Dendritic cell treated with granulocyte-macrophage colony-stimulating factor and Interleukin-4, amounts not matched to agents 40 ng/mL and 50 ng/mL, for 4 days (primary cell): ENCODE data around the gene PNKP.

Experiments
- H3K27ac Mint-ChIP-seq: one replicate; pipeline ENCODE4 v1.8.0; 2022; ENCODE audit warnings: mild to moderate bottlenecking, mixed read lengths
- H3K27me3 Mint-ChIP-seq: one replicate; pipeline ENCODE4 v1.8.0; 2022; ENCODE audit warnings: mild to moderate bottlenecking, mixed read lengths
- H3K36me3 Mint-ChIP-seq: one replicate; pipeline ENCODE4 v1.8.0; 2022; ENCODE audit warnings: low read depth, mixed read lengths
- H3K4me1 Mint-ChIP-seq: one replicate; pipeline ENCODE4 v1.8.0; 2022; ENCODE audit warnings: low read depth, mixed read lengths
- H3K4me3 Mint-ChIP-seq: one replicate; pipeline ENCODE4 v1.8.0; 2022; ENCODE audit warnings: mild to moderate bottlenecking, moderate library complexity, mixed read lengths
- H3K9me3 Mint-ChIP-seq: one replicate; pipeline ENCODE4 v1.8.0; 2022; ENCODE audit warnings: mixed read lengths
- intact Hi-C: fragments of 100-400 bp; cut with micrococcal nuclease; formaldehyde crosslinking; loops from one replicate; pipeline ENCODE4 v1.15.0; 2022

The PNKP gene

GRCh38 chr19:49895566-49896297 lies 28.4 kb upstream of the PNKP start:
- Mint-ChIP-seq H3K27me3 (peaks cover 6% of the 10 kb centered on the region), H3K4me3 (peak overlapping the region; percentile 94), H3K4me1 (peaks cover 82% of the 10 kb centered on the region), H3K27ac (peak overlapping the region; percentile 95), H3K9me3 (no peaks in the 10 kb centered on the region), H3K36me3 (no peaks in the 10 kb centered on the region)
- intact Hi-C loops = no loop called here

- H3K4me3 Mint-ChIP-seq = peak overlapping the region; percentile 94
- no peaks in the 10 kb centered on the region for H3K9me3 Mint-ChIP-seq
- H3K27me3 Mint-ChIP-seq = peaks cover 6% of the 10 kb centered on the region
- intact Hi-C loops = loop anchor here (5.0 kb wide), 1 partner anchor 32 kb away; the partner anchor contains the start of genes ATF5 and NUP62
- H3K4me1 Mint-ChIP-seq = peaks cover 88% of the 10 kb centered on the region
- H3K36me3 Mint-ChIP-seq = no peaks in the 10 kb centered on the region
- peak overlapping the region; percentile 95 for H3K27ac Mint-ChIP-seq
Measured at GRCh38 chr19:49894879-49895565, 27.6 kb upstream of the PNKP start.

- intact Hi-C loops = loop anchor here (5.0 kb wide), 1 partner anchor 33 kb away; the partner anchor contains the start of genes ATF5 and NUP62
- Mint-ChIP-seq H3K4me1 (peaks cover 95% of the 10 kb centered on the region), H3K36me3 (no peaks in the 10 kb centered on the region), H3K9me3 (no peaks in the 10 kb centered on the region), H3K27me3 (peaks cover 6% of the 10 kb centered on the region), H3K27ac (peak overlapping the region; percentile 95), H3K4me3 (peak overlapping the region; percentile 94)
Measured at GRCh38 chr19:49894011-49894664, 26.8 kb upstream of the PNKP start.

GRCh38 chr19:49892716-49893115 lies 25.3 kb upstream of the PNKP start:
- intact Hi-C loops = loop anchor here (5.0 kb wide), 1 partner anchor 35 kb away; the partner anchor contains the start of genes ATF5 and NUP62
- Mint-ChIP-seq H3K27ac (peak overlapping the region; percentile 95), H3K4me3 (peak overlapping the region; percentile 94), H3K27me3 (peaks cover 6% of the 10 kb centered on the region), H3K36me3 (no peaks in the 10 kb centered on the region), H3K4me1 (peaks cover 97% of the 10 kb centered on the region), H3K9me3 (no peaks in the 10 kb centered on the region)

GRCh38 chr19:49891393-49891792 lies 24.0 kb upstream of the PNKP start:
- Mint-ChIP-seq H3K27me3 (peaks cover 6% of the 10 kb centered on the region), H3K4me3 (peak overlapping the region; percentile 94), H3K36me3 (no peaks in the 10 kb centered on the region), H3K9me3 (no peaks in the 10 kb centered on the region), H3K27ac (peak overlapping the region; percentile 50), H3K4me1 (peaks cover 95% of the 10 kb centered on the region)
- intact Hi-C loops = loop anchor here (5.0 kb wide), 1 partner anchor 36 kb away; the partner anchor contains the start of genes ATF5 and NUP62

- H3K36me3 Mint-ChIP-seq = no peaks in the 10 kb centered on the region
- H3K9me3 Mint-ChIP-seq = no peaks in the 10 kb centered on the region
- peaks cover 6% of the 10 kb centered on the region for H3K27me3 Mint-ChIP-seq
- peaks cover 87% of the 10 kb centered on the region for H3K4me1 Mint-ChIP-seq
- peak overlapping the region; percentile 50 for H3K27ac Mint-ChIP-seq
- peak overlapping the region; percentile 94 for H3K4me3 Mint-ChIP-seq
- intact Hi-C loops = loop anchor here (5.0 kb wide), 1 partner anchor 37 kb away; the partner anchor contains the start of genes ATF5 and NUP62
Measured at GRCh38 chr19:49890349-49891311, 23.3 kb upstream of the PNKP start.

GRCh38 chr19:49889687-49890348 lies 22.4 kb upstream of the PNKP start:
- Mint-ChIP-seq H3K4me3 (peak overlapping the region; percentile 64), H3K4me1 (peaks cover 81% of the 10 kb centered on the region), H3K27me3 (peaks cover 6% of the 10 kb centered on the region), H3K36me3 (no peaks in the 10 kb centered on the region), H3K9me3 (no peaks in the 10 kb centered on the region), H3K27ac (no peak overlapping the region)
- intact Hi-C loops = loop anchor here (5.0 kb wide), 1 partner anchor 37 kb away; the partner anchor contains the start of genes ATF5 and NUP62

GRCh38 chr19:49889038-49889686 lies 21.8 kb upstream of the PNKP start:
- Mint-ChIP-seq H3K36me3 (no peaks in the 10 kb centered on the region), H3K9me3 (no peaks in the 10 kb centered on the region), H3K27me3 (peaks cover 6% of the 10 kb centered on the region), H3K27ac (no peak overlapping the region), H3K4me3 (peak overlapping the region; percentile 48), H3K4me1 (peaks cover 81% of the 10 kb centered on the region)
- intact Hi-C loops = no loop called here

- intact Hi-C loops = no loop called here
- no peaks in the 10 kb centered on the region for H3K9me3 Mint-ChIP-seq
- peaks cover 6% of the 10 kb centered on the region for H3K27me3 Mint-ChIP-seq
- no peaks in the 10 kb centered on the region for H3K36me3 Mint-ChIP-seq
- no peak overlapping the region for H3K27ac Mint-ChIP-seq
- H3K4me1 Mint-ChIP-seq = peaks cover 81% of the 10 kb centered on the region
- H3K4me3 Mint-ChIP-seq = no peak overlapping the region
Measured at GRCh38 chr19:49888510-49888824, 21.1 kb upstream of the PNKP start.

- intact Hi-C loops = no loop called here
Measured at GRCh38 chr19:49887665-49888509, 20.5 kb upstream of the PNKP start.

GRCh38 chr19:49887037-49887664 lies 19.8 kb upstream of the PNKP start:
- Mint-ChIP-seq H3K27me3 (no peaks in the 10 kb centered on the region), H3K27ac (peak overlapping the region; percentile 66), H3K4me3 (no peak overlapping the region), H3K4me1 (peaks cover 78% of the 10 kb centered on the region), H3K9me3 (no peaks in the 10 kb centered on the region), H3K36me3 (no peaks in the 10 kb centered on the region)
- intact Hi-C loops = no loop called here

More at GRCh38 chr19:49887665-49888509, 20.5 kb upstream of the PNKP start:
- peak overlapping the region; percentile 66 for H3K27ac Mint-ChIP-seq
- peaks cover 80% of the 10 kb centered on the region for H3K4me1 Mint-ChIP-seq
- no peaks in the 10 kb centered on the region for H3K36me3 Mint-ChIP-seq
- peak overlapping the region; percentile 26 for H3K4me3 Mint-ChIP-seq
- H3K27me3 Mint-ChIP-seq = peaks cover 6% of the 10 kb centered on the region
- no peaks in the 10 kb centered on the region for H3K9me3 Mint-ChIP-seq
